Activated CD4-positive, alpha-beta T cell treated with anti-CD3 and anti-CD28 coated beads for 24 hours (primary cell): Measurements from ENCODE around the gene TNNI2.
"Not testable (repeated sequence)": the region's sequence is repeated elsewhere in the genome, so short reads cannot be mapped to it uniquely, and the experiment has no call there.

ENCODE experiments used
- DNase-seq, 2 donors: peaks; one replicate each; pipeline ENCODE4 v3.0.0-alpha.2; 2020; ENCODE audit warnings: low read depth in 2 of 2

Gene TNNI2

DNA sequence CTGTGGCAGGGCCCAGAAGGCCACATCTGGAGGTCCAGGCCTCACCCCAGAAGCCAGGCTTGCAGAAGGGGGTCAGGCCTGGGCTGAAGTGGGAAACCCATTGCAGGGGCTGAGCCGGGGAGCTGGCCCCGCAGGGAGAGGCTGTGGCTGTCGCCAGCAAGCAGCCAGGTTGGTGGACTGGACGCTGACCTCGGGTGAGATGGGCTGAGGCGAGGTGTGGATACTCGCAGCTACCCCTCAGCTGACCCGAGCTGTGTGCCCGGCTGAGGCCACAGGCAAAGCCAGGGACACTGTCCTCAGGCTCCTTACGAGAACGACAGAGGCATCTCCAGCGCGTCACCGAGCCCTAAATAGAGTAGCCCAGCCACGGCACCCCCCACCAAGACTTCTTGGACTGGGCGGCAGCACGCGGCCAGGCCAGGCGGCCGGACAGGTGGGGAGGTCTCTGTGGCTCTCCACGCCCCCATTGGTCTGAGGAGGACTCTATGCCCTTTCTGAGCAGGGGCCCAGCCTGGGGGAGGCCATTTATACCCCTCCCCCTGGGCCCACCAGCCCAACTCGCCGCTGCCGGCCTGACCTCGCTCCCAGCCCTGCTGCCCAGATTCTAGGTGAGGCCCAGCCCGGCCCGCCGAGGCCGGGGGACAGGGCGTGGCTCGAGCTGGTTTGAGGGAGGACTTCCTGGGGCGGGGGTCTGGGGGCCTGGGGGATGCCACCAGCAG is at the start of gene TNNI2:
TSS of gene TNNI2 (plus strand) at position 556 of the 719 bp plus-strand sequence. CDS start 716 bp downstream, outside the sequence.
- no peak for DNase-seq

DNA sequence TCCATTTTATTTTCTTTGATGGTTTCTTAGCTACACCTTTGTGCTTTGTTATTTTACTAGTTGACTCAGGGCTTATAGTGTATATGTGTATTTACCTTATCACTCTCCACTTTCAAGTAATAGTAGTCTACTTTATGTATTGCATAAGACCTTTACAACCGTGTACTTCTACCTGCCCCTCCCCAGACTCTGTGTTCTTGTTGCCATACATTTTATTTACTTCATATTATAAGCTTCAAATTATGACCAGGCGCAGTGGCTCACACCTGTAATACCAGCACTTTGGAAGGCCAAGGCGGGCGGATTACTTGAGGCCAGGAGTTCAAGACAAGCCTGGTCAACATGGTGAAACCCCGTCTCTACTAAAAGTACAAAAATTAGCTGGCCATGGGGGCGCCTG is 46.9 kb upstream of the TNNI2 start:
- DNase-seq, result no peak

DNA sequence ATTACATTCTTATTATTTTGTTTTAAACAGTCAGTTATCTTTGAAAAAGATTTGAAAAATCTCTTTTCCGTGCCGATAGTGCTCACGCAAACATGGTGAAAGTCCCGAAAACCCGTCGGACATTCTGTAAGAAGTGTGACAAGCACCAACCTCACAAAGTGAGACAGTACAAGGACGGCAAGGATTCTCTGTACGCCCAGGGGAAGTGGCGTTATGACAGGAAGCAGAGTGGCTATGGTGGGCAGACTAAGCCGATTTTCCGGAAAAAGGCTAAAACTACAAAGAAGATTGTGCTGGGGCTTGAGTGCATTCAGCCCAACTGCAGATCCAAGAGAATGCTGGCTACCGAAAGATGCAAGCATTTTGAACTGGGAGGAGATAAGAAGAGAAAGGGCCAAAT is 46.3 kb upstream of the TNNI2 start:
- no peak for DNase-seq

DNA sequence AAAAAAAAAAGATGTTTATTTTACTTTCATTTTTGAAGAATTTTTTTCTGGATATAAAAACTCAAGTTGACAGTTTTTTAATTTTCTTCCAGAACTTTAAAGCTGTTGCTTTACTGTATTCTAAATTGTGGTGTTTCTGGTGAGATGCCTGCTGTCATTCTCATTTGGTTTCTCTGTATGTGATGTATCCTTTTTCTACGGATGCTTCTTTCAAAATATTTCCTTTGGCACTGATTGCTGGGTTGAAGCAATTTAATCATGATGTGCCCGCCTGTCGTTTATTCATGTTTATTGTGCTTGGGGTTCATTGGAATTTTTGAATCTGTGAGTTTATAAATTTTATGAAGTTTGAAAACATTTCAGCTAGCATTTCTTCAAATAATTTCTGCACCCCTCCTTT is 45.7 kb upstream of the TNNI2 start:
- DNase-seq, result no peak

DNA sequence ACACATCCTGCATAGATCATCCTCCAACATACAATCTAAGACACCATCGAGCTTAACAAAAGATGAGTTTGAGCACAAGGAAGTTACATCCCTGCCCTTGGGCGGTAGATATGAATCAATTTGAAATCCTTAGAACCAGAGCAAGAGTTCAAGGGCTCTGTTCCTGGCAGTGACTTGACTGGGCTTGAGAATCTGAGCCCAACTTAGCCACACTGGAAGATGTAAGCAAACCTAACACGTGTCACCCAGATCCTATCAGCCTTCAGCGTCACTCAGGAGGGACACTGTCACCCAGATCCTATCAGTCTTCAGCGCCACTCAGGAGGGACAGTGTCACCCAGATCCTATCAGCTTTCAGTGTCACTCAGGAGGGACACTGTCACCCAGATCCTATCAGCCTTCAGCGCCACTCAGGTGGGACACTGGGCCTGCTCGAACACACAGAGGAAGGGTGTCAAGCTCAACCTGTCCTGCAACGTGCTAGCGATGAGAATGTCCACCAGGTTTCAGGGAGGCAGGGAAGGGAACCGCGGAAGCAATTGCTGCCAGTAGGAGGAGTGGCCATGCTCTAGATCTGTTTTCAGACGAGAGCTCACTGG is 42.3 kb upstream of the TNNI2 start:
- no peak for DNase-seq

DNA sequence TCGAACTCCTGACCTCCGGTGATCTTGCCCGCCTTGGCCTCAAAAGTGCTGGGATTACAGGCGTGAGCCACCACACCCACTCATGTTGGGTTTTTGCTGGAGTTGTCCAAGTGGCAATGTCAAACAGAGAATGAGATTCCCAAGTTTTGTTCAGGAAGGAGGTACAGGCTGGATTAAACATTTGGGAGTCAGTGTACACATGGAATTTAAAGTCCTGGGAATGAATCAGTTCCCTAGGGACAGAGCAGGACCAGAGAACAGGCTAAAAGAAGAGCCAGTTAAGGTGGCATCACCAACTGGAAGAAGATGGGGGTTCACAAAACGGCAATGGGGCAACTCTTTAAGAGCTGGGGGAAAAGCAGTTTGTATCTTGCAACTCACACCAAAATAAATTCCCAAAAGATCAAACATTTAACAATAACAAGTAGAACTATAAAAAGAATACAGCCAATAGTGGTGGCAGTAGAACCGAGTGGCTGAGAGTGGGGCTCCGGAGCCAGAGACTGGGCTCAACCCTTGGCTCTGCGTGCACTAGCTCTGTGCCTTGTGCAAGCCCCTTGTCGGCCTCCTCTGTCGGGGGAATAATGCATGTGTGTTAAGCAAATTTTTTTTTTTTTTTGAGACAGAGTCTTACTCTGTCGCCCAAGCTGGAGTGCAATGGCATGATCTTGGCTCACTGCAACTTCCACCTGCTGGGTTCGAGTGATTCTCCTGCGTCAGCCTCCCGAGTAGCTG is 41.2 kb upstream of the TNNI2 start:
- no peak for DNase-seq

DNA sequence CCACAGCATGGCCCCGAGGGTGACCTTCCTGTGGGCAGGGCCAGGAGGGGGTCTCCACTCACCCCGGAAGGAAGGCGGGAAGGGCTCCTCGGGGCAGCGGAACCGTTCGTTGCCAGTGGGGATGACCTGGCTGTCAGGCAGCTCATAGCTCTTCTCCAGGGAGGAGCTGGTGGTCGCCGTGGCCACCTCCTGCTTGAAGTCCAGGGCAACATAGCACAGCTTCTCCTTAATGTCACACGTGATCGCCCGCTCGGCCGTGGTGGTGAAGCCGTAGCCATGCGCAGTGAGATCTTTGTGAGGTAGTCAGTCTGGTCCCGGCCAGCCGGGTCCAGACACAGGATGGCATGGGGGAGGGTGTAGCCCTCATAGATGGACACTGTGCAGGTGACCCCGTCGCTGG is 35.5 kb upstream of the TNNI2 start:
- DNase-seq, result no peak

DNA sequence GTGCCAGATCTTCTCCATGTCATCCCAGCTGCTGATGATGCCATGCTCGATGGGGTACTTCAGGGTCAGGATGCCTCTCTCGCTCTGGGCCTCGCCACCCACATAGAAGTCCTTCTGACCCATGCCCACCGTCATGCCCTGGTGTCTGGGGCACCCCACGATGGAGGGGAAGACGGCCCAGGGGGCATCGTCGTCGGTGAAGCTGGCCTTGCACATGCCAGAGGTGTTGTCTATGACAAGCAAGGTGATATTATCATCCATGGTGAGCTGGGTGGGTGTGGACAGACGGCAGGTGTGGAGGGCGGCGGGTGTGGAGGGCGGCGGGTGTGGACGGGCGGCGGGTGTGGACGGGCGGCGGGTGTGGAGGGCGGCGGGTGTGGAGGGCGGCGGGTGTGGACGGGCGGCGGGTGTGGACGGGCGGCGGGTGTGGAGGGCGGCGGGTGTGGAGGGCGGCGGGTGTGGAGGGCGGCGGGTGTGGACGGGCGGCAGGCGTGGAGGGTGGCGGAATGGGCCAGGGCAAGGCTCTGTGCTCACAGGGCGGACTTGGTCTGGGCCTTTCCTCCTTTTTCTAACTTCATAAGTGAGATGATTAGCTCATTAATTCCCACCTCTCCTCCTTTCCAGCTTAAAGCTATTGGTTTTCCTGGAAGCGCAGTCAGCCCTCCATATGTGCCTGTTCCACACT is 34.8 kb upstream of the TNNI2 start:
- not testable (repeated sequence) for DNase-seq

DNA sequence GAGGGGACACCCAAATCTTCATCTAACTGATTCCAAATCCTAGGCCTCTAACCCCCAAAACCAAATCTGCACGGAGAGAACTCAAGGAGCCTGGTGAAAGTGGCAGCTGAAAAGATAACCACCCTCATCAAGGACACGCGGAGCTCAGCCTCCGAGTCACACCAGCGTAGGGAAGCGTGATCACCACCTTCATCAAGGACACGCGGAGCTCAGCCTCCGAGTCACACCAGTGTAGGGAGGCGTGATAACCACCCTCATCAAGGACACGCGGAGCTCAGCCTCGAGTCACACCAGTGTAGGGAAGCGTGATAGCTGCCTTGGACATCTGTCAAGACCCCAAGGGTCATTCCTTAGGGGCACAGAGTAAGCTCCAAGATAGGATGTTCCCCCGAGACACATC is 33.3 kb upstream of the TNNI2 start:
- DNase-seq, result no peak

DNA sequence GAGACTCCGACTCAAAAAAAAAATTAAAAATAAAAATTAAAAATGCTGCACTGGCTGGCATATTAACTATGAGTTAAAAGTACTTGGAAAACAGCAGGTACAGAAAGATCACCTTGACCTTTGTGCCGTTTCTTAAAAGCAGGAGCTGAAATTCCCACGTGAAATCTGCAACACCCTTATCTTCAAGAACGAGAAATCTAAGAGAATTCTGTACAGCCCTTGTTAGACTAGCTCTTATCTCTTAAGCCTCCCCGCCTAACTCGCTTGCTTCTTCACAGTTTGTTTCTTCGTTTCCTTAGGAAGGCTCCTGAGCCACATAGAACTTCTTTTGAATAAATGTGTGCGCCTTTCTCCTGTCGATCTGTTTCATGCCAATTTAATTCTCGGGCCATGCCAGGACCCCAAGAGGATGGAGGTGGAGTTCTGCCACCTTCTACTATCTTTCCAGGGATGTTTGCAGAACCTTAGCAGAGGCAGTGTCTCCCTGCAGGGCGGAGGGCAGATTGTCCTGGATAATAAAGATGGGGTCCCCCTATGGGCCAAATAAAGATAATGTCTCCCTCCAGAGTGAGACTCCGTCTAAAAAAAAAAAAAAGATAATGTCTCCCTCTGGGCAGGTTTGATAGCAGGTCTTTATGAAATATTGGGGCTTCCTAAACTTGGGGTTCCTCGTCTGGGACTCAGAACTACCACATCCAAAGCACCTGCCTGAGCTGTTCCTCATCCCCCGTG is 31.4 kb upstream of the TNNI2 start:
- no peak for DNase-seq

DNA sequence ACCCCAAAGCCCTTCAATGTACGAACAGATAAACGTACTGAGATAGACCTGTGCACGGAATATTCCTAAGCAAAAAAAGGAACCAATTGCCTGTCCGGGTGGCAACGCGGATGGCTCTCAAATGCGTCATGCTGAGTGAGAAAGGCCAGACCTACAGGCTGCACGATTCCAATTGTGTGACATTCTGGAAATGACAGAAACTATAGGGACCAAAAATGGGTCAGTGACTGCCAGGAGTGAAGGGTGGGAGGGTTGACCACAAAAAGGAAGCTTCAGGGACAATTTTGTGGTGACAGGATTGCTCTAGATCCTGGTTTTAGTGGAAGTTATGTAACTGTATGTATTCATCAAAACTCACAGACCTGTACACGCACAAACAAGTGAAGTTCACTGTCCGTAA is 28.0 kb upstream of the TNNI2 start:
- no peak for DNase-seq

DNA sequence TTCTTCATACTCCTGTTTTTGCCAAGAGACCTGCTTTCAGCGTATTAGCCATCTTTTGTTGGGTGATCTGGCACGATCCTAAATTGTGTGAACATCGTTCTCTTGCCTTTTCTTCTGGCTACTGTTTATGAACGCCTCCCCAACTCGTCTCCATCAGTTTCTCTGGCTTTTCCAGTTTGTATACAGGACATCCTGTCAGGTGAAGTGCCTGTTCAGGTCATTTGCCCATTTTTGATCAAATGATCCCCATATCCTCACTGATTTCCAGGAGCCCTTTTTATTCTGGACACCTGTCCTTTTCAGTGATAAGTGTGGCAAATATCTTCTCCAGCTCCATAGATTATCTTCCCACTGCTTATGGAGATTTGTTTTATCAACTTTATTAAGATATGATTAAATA is 26.5 kb upstream of the TNNI2 start:
- no peak for DNase-seq

DNA sequence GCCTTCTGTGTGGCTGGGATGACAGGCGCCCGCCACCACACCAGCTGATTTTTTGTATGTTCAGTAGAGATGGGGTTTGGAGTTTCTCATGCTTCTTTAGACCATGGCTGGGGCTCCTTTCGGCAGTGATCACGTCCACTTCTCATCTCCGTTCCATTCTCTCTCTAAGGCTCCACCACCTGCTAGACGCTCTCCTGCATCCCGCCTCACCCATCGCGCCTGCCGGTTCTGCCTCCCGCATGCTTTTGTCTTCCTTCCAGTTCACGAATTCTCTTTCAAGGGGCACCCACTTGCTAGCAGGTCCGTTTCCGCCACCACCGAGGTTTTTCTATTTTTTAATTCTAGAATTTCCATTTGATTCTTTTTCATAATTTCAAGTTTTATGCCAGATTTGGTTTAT is 26.0 kb upstream of the TNNI2 start:
- DNase-seq, result no peak

DNA sequence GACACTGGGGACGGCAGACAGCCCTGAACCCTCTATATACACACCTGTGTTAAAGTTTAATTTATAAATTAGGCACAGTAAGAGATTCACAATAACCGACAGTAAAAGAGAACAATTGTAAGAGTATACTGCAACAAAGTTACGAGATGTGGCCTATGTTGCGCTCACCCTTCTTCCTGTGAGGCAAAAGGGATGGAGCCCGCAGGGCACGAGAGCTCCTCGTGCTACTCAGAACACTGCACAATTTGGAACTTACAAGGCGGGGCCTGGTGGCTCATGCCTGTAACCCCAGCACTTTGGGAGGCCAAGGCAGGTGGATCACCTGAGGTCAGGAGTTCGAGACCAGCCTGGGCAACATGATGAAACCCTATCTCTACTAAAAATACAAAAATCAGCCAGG is 25.4 kb upstream of the TNNI2 start:
- not testable (repeated sequence) for DNase-seq

DNA sequence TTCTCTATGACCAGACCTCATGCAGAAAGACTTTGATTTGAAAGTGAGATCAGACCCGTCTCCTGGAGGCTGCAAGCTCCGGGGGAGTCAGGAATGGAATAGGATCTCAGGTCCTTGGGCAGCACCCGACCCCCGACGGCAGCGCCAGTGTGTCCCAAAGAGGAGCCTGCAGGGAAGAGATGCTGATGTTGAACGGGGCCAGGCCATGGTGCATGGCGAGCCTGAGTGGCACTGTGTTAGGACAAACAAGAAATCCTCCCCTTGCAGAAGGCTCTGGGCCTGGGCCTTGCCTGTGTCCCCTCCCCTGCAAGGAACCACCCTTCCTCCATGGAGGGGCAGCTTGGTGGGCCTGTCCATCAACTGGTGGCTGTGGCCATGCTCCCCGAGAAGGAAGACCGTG is 24.1 kb upstream of the TNNI2 start:
- DNase-seq, result no peak

DNA sequence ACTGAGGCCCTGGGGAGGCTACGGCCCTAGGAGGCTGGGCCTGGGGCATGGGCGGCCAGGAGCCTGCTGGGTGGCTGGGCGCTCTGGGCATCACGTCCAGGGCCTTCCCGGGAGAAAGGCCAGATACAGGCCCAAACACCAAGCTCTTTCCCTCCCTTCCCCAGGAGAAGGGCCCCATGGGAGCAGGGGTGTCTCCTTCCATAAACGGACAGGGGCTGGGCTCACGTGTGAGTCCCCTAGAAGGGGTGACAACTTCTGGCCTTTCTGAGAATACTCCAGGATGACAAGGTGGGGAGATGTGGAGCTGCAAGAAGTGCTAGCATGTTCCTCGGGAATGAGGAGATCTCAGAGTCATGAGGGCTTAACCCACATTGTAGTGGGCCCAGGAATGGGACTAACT is 23.5 kb upstream of the TNNI2 start:
- DNase-seq, result no peak

DNA sequence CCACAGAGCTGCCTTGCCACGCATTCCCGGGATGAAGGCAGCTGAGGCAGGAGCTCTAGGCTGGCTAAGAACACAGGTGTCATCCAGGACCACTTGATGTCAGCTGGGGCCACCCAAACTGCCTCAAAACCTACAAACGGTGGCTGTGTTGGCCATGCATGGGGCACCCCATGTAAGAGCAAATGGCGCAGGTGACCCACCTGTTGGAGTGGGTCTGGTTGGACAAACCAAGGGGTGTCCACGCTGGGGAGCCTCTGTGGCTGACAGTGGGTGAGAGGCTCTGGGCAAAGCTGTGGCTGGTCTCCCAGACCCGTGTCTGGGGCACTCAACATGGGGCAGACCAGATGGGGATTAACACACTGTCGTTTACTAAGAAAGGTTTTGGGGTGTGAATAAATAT is 23.0 kb upstream of the TNNI2 start:
- no peak for DNase-seq

DNA sequence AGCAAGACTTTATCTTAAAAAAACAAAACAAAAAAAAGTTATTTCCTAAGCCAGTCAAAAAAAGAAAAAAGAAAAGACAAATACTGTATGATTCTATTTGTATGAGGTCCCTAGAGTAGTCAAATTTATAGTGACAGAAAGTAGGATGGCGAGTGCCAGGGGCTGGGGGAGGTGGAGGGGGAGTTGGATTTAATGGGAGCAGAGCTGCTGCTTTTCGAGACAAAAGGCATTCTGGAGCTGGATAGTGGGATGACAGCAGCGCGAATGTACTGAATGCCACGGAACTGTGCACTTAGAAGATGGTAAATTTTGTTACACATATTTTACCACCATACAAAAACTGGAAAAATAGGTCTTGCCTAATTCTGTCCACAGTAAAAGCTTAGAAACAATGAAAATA is 21.8 kb upstream of the TNNI2 start:
- no peak for DNase-seq

DNA sequence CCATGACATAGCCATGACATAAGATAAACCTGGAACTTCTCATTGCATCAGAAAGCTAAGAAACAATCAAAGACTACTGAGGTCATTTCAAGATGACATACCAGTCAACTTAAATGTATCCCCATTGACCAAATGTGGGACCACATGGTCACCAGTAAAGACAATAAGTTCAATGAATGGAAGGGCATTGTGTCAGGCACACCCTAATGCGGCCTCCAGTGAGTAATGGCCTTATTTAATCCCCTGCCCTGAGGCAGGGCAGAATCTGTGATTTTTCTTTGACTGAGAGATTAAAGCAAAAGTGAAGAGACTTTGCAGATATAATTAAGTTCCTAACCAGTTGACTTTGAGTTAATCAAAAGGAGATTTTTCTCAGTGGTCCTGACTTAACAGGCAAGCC is 21.3 kb upstream of the TNNI2 start:
- DNase-seq, result no peak

DNA sequence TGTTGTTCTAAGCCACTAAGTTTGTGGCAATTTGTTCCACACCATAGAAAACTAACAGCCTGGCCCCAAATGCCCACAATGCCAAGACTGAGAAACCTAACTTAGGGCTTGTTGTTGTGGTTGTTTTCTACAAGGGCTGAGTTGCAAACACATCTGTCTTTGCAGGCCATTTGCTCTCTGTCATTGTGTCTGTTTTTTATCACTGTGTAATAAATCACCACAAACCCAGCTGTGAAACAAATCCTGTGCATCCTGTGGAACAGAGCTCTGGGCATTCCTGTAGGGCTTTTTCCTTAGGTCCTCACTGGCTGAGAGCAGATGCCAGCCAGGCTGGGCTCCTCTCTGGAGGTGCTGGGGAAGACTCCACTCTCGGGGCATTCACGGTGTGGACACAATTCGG is 19.7 kb upstream of the TNNI2 start:
- DNase-seq, result no peak

DNA sequence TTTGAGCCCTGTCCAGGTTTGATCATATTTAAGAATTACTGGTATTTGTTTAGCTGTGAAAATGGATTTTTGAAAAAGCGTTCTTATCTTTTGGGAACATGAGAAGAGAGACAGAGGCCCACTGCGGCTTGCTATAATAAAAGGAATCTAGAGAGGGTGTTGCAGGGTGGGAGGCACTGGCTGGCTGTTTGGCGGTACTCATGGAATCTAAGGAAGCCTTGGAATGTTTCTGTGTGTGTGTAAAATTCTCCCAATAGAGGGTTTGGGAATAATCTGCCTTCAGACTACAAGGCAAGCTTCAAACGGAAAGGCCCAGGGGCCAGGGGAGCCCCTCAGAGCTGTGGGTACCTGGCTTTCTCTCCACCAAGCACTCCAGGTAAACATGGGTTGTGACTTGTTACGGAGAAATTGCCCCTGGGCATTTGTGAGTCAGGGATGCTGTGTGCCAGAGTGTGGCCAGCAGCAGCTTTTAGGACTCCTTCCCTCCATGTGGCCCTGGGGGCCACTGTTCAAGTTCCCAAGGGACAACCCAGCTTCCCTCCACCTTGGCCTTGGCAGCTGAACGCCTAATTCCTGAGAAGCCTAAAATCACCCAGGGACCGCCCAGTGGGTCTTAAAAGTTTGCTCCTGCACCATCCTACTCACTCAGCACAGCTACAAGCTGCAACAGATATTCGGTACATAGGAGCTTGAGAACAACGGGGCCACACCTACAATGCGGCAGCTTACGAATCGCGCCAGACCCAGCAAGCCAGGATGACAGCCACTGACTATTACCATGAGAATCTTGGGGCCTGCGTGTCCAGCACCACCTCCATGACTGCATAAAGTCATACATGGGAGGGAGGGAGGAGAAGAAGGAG is 18.1 kb upstream of the TNNI2 start:
- DNase-seq, result no peak
